Thoracic aorta (tissue), 2 donors: Measurements from ENCODE around the gene SLC51A. TPM values are rescaled to one million over a fixed set of nuclear protein-coding genes. Genes with fewer than 3 reads are reported as not detected.

Source experiments
- ATAC-seq: fragments of 150-250 bp; one replicate; pipeline ENCODE4 v1.8.0; 2017; ENCODE audit warnings: low read depth; ENCODE audit not compliant: insufficient number of reproducible peaks, low FRiP score
- DNase-seq: peaks from one replicate; pipeline ENCODE4 v3.0.0-alpha.2; 2020; ENCODE audit warnings: low spot score
- H3K27ac ChIP-seq, 2 donors: fragments of 200-600 bp; sonication (generic); 1 replicate in 1 of 2; 2 replicates in 1 of 2; pipeline ENCODE4 v1.5.1; 2016; ENCODE audit warnings: mild to moderate bottlenecking in 2 of 2, moderate library complexity in 2 of 2
- H3K27me3 ChIP-seq: fragments of 200-600 bp; sonication (generic); replicated peaks from 2 replicates; pipeline ENCODE4 v1.6.0; 2016; ENCODE audit warnings: mild to moderate bottlenecking; ENCODE audit not compliant: insufficient read depth
- H3K36me3 ChIP-seq: fragments of 200-600 bp; sonication (generic); one replicate; pipeline ENCODE4 v1.5.1; 2016
- H3K4me1 ChIP-seq, 2 donors: fragments of 200-600 bp; sonication (generic); 1 replicate in 1 of 2; 2 replicates in 1 of 2; pipeline versions ENCODE4 v1.5.1 to v1.6.0; 2016; ENCODE audit warnings: low read depth in 2 of 2, mild to moderate bottlenecking in 1 of 2; ENCODE audit not compliant: control insufficient read depth in 1 of 2
- H3K4me3 ChIP-seq: fragments of 200-600 bp; sonication (generic); 2 replicates; pipeline ENCODE4 v1.5.1; 2016; ENCODE audit warnings: mild to moderate bottlenecking
- H3K9me3 ChIP-seq: fragments of 200-600 bp; sonication (generic); 2 replicates; pipeline ENCODE4 v1.5.1; 2016
- total RNA-seq, 2 donors: library from RNA; depleted of rRNA; stranded (reverse); fragments of >200 nt; gene quantifications; one replicate each; pipeline versions ENCODE4 v1.1.0 to v1.2.3, GENCODE V29; 2016
- TF ChIP-seq, protein P1 (sequence below): fragments of 200-600 bp; sonication (generic); IDR thresholded peaks from one replicate; pipeline ENCODE4 v1.5.1; 2019; ENCODE audit warnings: antibody characterized with exemption

Gene SLC51A
- total RNA-seq, 2 donors from 2014 or later, result not detected

DNA sequence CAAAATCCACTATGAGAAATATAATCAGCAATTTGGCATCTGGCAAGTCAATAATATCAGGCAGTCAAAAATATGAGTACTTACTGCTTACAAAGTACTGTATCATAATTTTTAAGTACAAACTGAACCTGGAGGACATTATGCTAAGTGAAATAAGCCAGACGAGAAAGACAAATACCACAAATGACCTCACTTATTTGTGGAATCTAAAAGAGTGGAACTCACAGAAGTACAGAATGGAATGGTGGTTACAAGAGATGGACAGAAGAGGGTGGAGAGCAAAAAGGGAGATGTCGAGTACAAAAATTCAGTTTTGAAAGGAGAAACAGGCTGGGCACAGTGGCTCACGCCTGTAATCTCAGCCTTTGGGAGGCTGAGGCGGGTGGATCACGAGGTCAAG, 58.8 kb downstream of the SLC51A start:
- H3K4me1 ChIP-seq, result peaks cover 3 to 8% of the 10 kb centered on the region in 2 donors
- peaks cover 9% of the 10 kb centered on the region for H3K36me3 ChIP-seq
- H3K4me3 ChIP-seq, result no peak overlapping the region
- H3K27me3 ChIP-seq, result no peaks in the 10 kb centered on the region
- H3K9me3 ChIP-seq, result no peaks in the 10 kb centered on the region
- H3K27ac ChIP-seq, result no peak overlapping the region
- TF ChIP-seq, protein P1, sequence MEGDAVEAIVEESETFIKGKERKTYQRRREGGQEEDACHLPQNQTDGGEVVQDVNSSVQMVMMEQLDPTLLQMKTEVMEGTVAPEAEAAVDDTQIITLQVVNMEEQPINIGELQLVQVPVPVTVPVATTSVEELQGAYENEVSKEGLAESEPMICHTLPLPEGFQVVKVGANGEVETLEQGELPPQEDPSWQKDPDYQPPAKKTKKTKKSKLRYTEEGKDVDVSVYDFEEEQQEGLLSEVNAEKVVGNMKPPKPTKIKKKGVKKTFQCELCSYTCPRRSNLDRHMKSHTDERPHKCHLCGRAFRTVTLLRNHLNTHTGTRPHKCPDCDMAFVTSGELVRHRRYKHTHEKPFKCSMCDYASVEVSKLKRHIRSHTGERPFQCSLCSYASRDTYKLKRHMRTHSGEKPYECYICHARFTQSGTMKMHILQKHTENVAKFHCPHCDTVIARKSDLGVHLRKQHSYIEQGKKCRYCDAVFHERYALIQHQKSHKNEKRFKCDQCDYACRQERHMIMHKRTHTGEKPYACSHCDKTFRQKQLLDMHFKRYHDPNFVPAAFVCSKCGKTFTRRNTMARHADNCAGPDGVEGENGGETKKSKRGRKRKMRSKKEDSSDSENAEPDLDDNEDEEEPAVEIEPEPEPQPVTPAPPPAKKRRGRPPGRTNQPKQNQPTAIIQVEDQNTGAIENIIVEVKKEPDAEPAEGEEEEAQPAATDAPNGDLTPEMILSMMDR, result no peak
- DNase-seq (no peak), ATAC-seq (no peak)

DNA sequence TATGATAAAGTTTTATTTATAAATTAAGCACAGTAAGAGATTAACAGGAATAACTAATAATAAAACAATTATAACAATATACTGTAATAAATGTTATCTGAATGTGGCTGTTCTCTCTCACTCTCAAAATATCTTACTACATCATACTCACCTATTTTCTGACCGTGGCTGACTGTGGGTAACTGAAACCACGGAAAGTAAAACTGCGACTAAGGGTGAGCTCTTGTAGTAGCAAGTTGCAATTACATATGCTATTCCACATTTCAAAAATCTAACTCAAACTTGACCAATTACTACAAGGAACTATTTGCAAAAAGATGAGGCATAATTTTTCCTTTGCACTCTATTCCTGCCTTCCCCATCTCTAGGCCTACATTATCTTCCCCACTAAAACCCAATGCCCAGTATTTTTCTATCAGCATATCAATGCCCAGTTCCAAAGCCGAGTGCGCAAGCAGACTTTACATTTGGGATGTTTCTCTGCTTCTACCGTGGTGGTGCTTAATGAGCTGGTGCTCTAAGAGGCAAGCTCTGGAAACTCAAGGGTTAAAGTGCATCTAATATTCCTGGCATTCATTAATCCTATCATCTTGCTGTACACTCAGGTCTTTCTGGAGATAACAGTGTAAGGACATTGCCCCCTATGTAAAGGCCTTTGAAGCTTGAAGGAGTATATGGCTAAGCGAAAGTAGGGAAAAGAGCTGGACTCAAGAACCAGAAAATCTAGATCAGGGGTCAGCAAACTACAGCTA, 64.5 kb downstream of the SLC51A start:
- no peaks in the 10 kb centered on the region for H3K9me3 ChIP-seq
- ATAC-seq (no peak), DNase-seq (no peak)
- H3K27ac ChIP-seq, result no peak overlapping the region
- H3K4me1 ChIP-seq, result peaks cover 16 to 40% of the 10 kb centered on the region in 2 donors
- no peak overlapping the region for H3K4me3 ChIP-seq
- H3K27me3 ChIP-seq, result no peaks in the 10 kb centered on the region
- no peaks in the 10 kb centered on the region for H3K36me3 ChIP-seq
- TF ChIP-seq, protein P1, result no peak

DNA sequence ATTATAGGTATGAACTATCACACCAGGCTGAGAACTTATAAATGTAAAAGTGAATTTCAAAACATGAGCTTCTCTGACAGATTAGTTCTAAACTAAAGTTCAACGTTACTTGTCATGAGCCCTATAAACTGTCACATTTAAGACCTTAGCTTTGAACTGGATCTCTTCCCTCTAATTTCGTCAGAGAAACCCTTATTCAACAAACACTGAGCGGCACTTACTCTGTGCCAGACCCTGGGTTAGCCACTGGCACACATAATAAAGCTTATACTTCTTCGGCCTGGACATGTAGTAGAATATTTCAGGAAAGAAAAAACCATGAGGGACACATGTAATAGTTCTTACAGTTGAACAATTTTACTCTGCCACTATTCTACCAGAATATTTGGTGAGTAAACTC, 65.6 kb downstream of the SLC51A start:
- Histone ChIP-seq H3K36me3 (no peaks in the 10 kb centered on the region), H3K4me1 (peaks cover 24 to 50% of the 10 kb centered on the region in 2 donors), H3K27ac (no peak overlapping the region), H3K9me3 (no peaks in the 10 kb centered on the region), H3K27me3 (no peaks in the 10 kb centered on the region), H3K4me3 (no peak overlapping the region)
- TF ChIP-seq, protein P1, result no peak
- ATAC-seq, result no peak
- no peak for DNase-seq

Other genes starting within 250 kb of the SLC51A start
- gene TFRC, start 134.4 kb upstream of the SLC51A start, total RNA-seq, result 100 to 1,000 TPM; 127 to 164 TPM
- gene ZDHHC19, start 5.1 kb upstream of the SLC51A start, total RNA-seq, result under 1 TPM in 1 of 2 donors, not detected in 1; 0.42 TPM
- gene PCYT1A, start 71.2 kb downstream of the SLC51A start, total RNA-seq, result 100 to 1,000 TPM in 1 of 2 donors, 10 to 100 TPM in 1; 64.7 to 102 TPM
- gene DYNLT2B, start 101.7 kb downstream of the SLC51A start, total RNA-seq, result 1 to 10 TPM in 1 of 2 donors, not detected in 1; 4.0 TPM
- not detected for gene TM4SF19, start 121.9 kb downstream of the SLC51A start, total RNA-seq
- 10 to 100 TPM; 21.1 to 22.2 TPM for gene UBXN7, start 215.9 kb downstream of the SLC51A start, total RNA-seq